Endothelial cell of umbilical vein (primary cell): ENCODE results near the gene MUTYH. TPM values are rescaled to one million over a fixed set of nuclear protein-coding genes. Genes with fewer than 3 reads are reported as not detected.

Experiments
- BruUV-seq: library from RNA; stranded (reverse); fragments of 400-500 nt; replicated peaks from 2 replicates; lab custom pipeline; 2021; lab: Mats Ljungman, UMichigan
- CTCF ChIA-PET: fragments of 300-600, 350-600 bp; sonication (Branson Sonifier 250); formaldehyde crosslinking; loops from one replicate; lab custom pipeline; 2021; ENCODE audit warnings: antibody characterized with exemption, inconsistent platforms; lab: Charles Lee
- POLR2A ChIA-PET: fragments of 300-600, 350-600 bp; sonication (Branson Sonifier 250); formaldehyde crosslinking; loops from one replicate; lab custom pipeline; 2021; ENCODE audit warnings: antibody characterized with exemption, inconsistent platforms; lab: Charles Lee
- DNase-seq: peaks from one replicate; pipeline ENCODE4 v3.0.0-alpha.2; 2011; ENCODE audit warnings: low read depth, low spot score
- FAIRE-seq: peaks from 2 replicates; lab custom pipeline; 2011; peaks lifted over from hg19 to GRCh38; lab: Jason Lieb, UNC
- H2AFZ ChIP-seq: 2 replicates; pipeline ENCODE4 v1.6.0; 2012; ENCODE audit warnings: low read depth, low read length, control low read depth, inconsistent platforms
- H3K27ac ChIP-seq: 2 replicates; pipeline ENCODE4 v1.5.1; 2011; ENCODE audit warnings: low read depth, mild to moderate bottlenecking, control low read depth, low read length, moderate library complexity; ENCODE audit not compliant: insufficient read depth
- H3K27me3 ChIP-seq, 2 experiments: 2 replicates each; pipeline versions ENCODE4 v1.6.0 to v1.6.1; 2011; ENCODE audit warnings: low read length in 2 of 2, mixed read lengths in 1 of 2; ENCODE audit not compliant: control insufficient read depth in 2 of 2, insufficient read depth in 2 of 2
- H3K36me3 ChIP-seq, 2 experiments: 2 replicates in 1 of 2; 3 replicates in 1 of 2; pipeline ENCODE4 v1.5.1; 2011; ENCODE audit warnings: low read length in 2 of 2, mild to moderate bottlenecking in 1 of 2, moderate library complexity in 1 of 2; ENCODE audit not compliant: control insufficient read depth in 2 of 2, insufficient read depth in 2 of 2; ENCODE audit errors: extremely low read depth in 1 of 2
- H3K4me1 ChIP-seq: 3 replicates; pipeline ENCODE4 v1.5.1; 2011; ENCODE audit warnings: mild to moderate bottlenecking, low read length; ENCODE audit not compliant: control insufficient read depth, insufficient read depth; ENCODE audit errors: extremely low read depth
- H3K4me2 ChIP-seq: 2 replicates; pipeline ENCODE4 v1.6.1; 2011; ENCODE audit warnings: low read length, control low read depth, mixed read lengths; ENCODE audit not compliant: insufficient read depth
- H3K4me3 ChIP-seq, 3 experiments: fragments of 200-600 bp in 1 of 3; sonication (generic), shearing (Covaris generic) in 1 of 3; replicated peaks in 1 of 3; 2 replicates each; pipeline ENCODE4 v1.5.1; 2011 to 2016; ENCODE audit warnings: control low read depth in 3 of 3, low read length in 3 of 3, mild to moderate bottlenecking in 2 of 3, inconsistent platforms in 1 of 3, low read depth in 1 of 3, moderate library complexity in 1 of 3; ENCODE audit not compliant: insufficient read depth in 1 of 3
- H3K79me2 ChIP-seq: 2 replicates; pipeline ENCODE4 v1.6.0; 2012; ENCODE audit warnings: low read length, inconsistent platforms; ENCODE audit not compliant: control insufficient read depth, insufficient read depth
- H3K9ac ChIP-seq: replicated peaks from 2 replicates; pipeline ENCODE3; 2011; ENCODE audit warnings: low read length, control low read depth; ENCODE audit not compliant: insufficient read depth; ENCODE audit errors: extremely low read depth
- H3K9me1 ChIP-seq: replicated peaks from 3 replicates; pipeline ENCODE4 v1.6.0; 2011; ENCODE audit warnings: mild to moderate bottlenecking, low read length; ENCODE audit not compliant: control insufficient read depth, insufficient read depth; ENCODE audit errors: extremely low read depth
- H3K9me3 ChIP-seq: replicated peaks from 2 replicates; pipeline ENCODE4 v1.5.1; 2012; ENCODE audit warnings: low read length, inconsistent platforms; ENCODE audit not compliant: control insufficient read depth, insufficient read depth
- H4K20me1 ChIP-seq: replicated peaks from 2 replicates; pipeline ENCODE3; 2011; ENCODE audit warnings: mild to moderate bottlenecking, low read length; ENCODE audit not compliant: control insufficient read depth, insufficient read depth; ENCODE audit errors: extremely low read depth
- CTCF ChIP-seq, 2 donors: IDR thresholded peaks; 1 replicate in 1 of 2; 2 replicates in 1 of 2; pipeline ENCODE4 v1.5.1; 2011; ENCODE audit warnings: low read length in 2 of 2, mild to moderate bottlenecking in 2 of 2, moderate library complexity in 2 of 2, control low read depth in 1 of 2, inconsistent platforms in 1 of 2, low read depth in 1 of 2; ENCODE audit not compliant: insufficient read depth in 1 of 2; ENCODE audit errors: extremely low read depth in 1 of 2
- EZH2 ChIP-seq: IDR thresholded peaks from 2 replicates; pipeline ENCODE4 v1.6.1; 2012; ENCODE audit warnings: borderline replicate concordance, low read depth, mild to moderate bottlenecking, moderate library complexity, low read length, inconsistent platforms; ENCODE audit not compliant: severe bottlenecking
- FOS ChIP-seq: IDR thresholded peaks from 2 replicates; pipeline ENCODE4 v1.6.1; 2011; ENCODE audit warnings: mild to moderate bottlenecking, low read length, moderate library complexity, borderline replicate concordance; ENCODE audit not compliant: insufficient read depth
- GATA2 ChIP-seq: IDR thresholded peaks from 2 replicates; pipeline ENCODE4 v1.7.0; 2011; ENCODE audit warnings: low read depth, mild to moderate bottlenecking, moderate library complexity, mixed read lengths, low read length; ENCODE audit not compliant: insufficient read length, insufficient read depth
- JUN ChIP-seq: IDR thresholded peaks from 2 replicates; pipeline ENCODE4 v1.6.1; 2011; ENCODE audit warnings: borderline replicate concordance, low read depth; ENCODE audit not compliant: insufficient read length, insufficient read depth
- MYC ChIP-seq: IDR thresholded peaks from one replicate; pipeline ENCODE4 v1.6.1; 2011; ENCODE audit warnings: mild to moderate bottlenecking, low read depth, low read length
- POLR2A ChIP-seq: IDR thresholded peaks from 2 replicates; pipeline ENCODE4 v1.6.1; 2012; ENCODE audit warnings: low read depth, mild to moderate bottlenecking, control low read depth, low read length
- POLR2AphosphoS5 ChIP-seq: IDR thresholded peaks from 2 replicates; pipeline ENCODE4 v1.6.1; 2012; ENCODE audit warnings: low read depth, mild to moderate bottlenecking, control low read depth, low read length, moderate library complexity; ENCODE audit not compliant: insufficient read depth
- dilution Hi-C: fragments of 300-500 bp; cut with MboI; formaldehyde crosslinking; loops from one replicate; pipeline ENCODE4 v1.15.0; 2019; ENCODE audit warnings: low sequenced_read_pairs; ENCODE audit not compliant: extremely low pct_ligation_motif_present
- intact Hi-C: fragments of 100-400 bp; cut with micrococcal nuclease; formaldehyde crosslinking; loops from one replicate; pipeline ENCODE4 v1.10.0; 2022
- polyA plus RNA-seq, 4 experiments: library from polyadenylated mRNA; depleted of rRNA in 3 of 4; stranded (reverse) in 3 of 4; unstranded in 1 of 4; fragments of >200 nt; gene quantifications; 2 replicates each; pipeline versions ENCODE4 v1.2.1 to v1.2.3, GENCODE V29; 2011 to 2012; ENCODE audit warnings: missing spikeins in 1 of 4
- total RNA-seq: library from RNA; stranded (reverse); gene quantifications from 2 replicates; pipeline ENCODE4 v1.2.3, GENCODE V29; 2021
- TF ChIP-seq, protein P1 (sequence below): IDR thresholded peaks from 2 replicates; pipeline ENCODE4 v1.6.1; 2011; ENCODE audit not compliant: insufficient read depth, insufficient read length

The MUTYH gene
- total and polyA plus RNA-seq, 2 donors (not counting 3 experiments of a cell fraction or from before 2014, with no cell fraction given) = 12.3 to 16.6 TPM

- dilution Hi-C loops (no loop called here), intact Hi-C loops (no loop called here)
- ChIA-PET CTCF (interaction anchor here (1.2 to 1.7 kb wide), 3 partner anchors 9 to 300 kb away, joined by 4 read pairs; partner anchors contain the start of gene HPDL), POLR2A (no interaction called here)
- DNase-seq = no peak
- H3K27me3 ChIP-seq = peaks cover 0 to 2% of the 10 kb centered on the region in 2 experiments
- H3K27ac ChIP-seq = no peak overlapping the region
- no peaks in the 10 kb centered on the region for H3K4me1 ChIP-seq
- no peaks in the 10 kb centered on the region for H3K9me3 ChIP-seq
- H3K9me1 ChIP-seq = no peaks in the 10 kb centered on the region
- H3K79me2 ChIP-seq = no peaks in the 10 kb centered on the region
- no peak overlapping the region for H3K4me3 ChIP-seq
- TF ChIP-seq POLR2A (no peak), POLR2AphosphoS5 (no peak), FOS (no peak), GATA2 (no peak), CTCF (IDR thresholded peaks at IDR 0.05; ENCODE audit: extremely low read depth in 1 of 2, insufficient read depth in 1 of 2, low read depth in 1 of 2, low read length in 2 of 2) (no peak), MYC (no peak), JUN (no peak), EZH2 (no peak)
- TF ChIP-seq, protein P1, sequence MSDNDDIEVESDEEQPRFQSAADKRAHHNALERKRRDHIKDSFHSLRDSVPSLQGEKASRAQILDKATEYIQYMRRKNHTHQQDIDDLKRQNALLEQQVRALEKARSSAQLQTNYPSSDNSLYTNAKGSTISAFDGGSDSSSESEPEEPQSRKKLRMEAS = no peak
- no peak for FAIRE-seq
- H3K36me3 ChIP-seq = no peaks in the 10 kb centered on the region
- H3K4me2 ChIP-seq = no peak overlapping the region
- no peak overlapping the region for H3K9ac ChIP-seq
- no peaks in the 10 kb centered on the region for H4K20me1 ChIP-seq
- no peak overlapping the region for H2AFZ ChIP-seq
- BruUV-seq = no TSS peak
Measured at GRCh38 chr1:45314266-45314665, 26.0 kb downstream of the MUTYH start.
